Fibroblast of the conjunctiva (primary cell): ENCODE measurements around the gene DGAT2.
"Not testable (repeated sequence)": the region's sequence is repeated elsewhere in the genome, so short reads cannot be mapped to it uniquely, and the experiment has no call there.

Source experiments
- DNase-seq: peaks from one replicate; pipeline ENCODE4 v3.0.0-alpha.2; 2010; ENCODE audit warnings: low read depth

The DGAT2 gene, protein sequence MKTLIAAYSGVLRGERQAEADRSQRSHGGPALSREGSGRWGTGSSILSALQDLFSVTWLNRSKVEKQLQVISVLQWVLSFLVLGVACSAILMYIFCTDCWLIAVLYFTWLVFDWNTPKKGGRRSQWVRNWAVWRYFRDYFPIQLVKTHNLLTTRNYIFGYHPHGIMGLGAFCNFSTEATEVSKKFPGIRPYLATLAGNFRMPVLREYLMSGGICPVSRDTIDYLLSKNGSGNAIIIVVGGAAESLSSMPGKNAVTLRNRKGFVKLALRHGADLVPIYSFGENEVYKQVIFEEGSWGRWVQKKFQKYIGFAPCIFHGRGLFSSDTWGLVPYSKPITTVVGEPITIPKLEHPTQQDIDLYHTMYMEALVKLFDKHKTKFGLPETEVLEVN

GRCh38 chr11:75768112-75768908 lies at the start of gene DGAT2:
Gene DGAT2, plus strand, starts transcription at chr11:75768778. Its CDS starts 214 bp downstream, at chr11:75768992.
- peak; percentile 8 for DNase-seq

DNA sequence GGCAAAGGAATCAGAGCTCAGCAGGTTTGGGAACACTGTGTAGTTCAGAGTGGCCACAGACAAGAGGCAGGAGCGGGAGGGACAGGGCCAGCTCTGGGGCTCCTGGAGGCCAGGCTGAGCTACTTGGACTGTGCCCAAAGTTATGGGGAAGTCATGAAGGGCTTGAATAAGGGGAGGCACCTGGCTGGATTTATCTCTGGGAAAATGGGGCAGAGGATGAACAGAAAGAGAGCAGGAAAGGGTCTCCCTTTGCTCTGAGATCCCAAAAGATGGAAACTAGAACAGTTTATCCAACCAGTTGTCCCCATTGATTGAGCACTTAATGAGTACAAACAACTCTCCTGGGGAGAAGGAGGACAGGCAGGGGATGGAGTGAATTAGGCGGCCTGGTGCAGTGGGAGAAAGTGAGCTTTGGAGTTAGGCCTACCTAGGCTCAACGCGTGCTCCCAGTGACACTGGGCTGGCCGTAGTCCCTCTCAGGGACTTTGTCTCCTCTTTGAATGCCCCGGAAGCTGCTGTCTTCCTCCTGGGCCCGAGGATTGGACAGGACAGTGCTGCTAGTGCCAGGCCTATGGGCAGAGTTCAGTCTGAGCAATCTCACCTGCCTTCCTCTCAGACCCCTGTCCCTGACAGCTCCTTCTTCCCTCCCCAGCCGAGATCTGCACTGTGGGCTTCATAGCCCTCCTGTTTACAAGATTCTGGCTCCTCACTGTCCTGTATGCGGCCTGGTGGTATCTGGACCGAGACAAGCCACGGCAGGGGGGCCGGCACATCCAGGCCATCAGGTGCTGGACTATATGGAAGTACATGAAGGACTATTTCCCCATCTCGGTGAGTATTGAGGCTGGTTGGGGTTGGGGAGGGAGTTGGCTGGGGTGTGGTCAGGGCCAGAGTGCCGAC lies 49.0 kb upstream of the DGAT2 start:
- DNase-seq = no peak

GRCh38 chr11:75720639-75721038 lies 47.9 kb upstream of the DGAT2 start:
- DNase-seq = no peak

- no peak for DNase-seq
Measured at GRCh38 chr11:75721852-75722668, 46.5 kb upstream of the DGAT2 start.

- no peak for DNase-seq
Measured at GRCh38 chr11:75722669-75723042, 45.9 kb upstream of the DGAT2 start.

GRCh38 chr11:75725547-75726320 lies 42.8 kb upstream of the DGAT2 start:
- DNase-seq = no peak

- DNase-seq = no peak
Measured at GRCh38 chr11:75728992-75729391, 39.6 kb upstream of the DGAT2 start.

DNA sequence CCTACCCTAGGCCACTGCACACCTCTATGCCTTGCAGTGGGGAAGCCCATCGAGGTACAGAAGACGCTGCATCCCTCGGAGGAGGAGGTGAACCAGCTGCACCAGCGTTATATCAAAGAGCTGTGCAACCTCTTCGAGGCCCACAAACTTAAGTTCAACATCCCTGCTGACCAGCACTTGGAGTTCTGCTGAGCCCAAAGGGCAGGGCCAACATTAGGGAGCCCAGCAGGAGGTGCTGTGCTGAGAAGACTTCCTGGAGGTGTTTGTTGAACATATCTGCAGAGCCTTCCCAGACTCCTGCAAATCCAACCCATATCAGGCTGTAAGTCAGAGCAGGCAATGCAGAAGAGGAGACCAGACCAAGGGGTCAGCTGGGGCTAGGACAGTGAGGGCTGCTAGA lies 37.5 kb upstream of the DGAT2 start:
- DNase-seq = no peak

DNA sequence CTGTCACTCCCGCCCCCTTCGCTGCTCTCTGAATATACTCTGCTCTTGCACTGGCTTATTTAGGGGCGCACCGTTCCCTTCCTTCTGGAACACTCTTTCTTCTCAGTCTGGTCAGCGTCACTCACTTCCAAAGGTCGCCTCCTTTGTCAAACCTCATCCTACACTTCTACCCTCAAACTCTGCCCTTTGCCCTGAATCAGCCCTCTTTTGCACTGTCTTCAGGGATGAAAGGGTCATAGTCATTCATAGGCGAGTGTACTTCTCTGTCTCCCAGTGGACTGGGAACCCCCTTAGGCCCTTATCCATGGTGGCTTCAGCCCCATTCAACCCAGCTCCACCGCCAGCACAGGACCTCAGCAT lies 35.5 kb upstream of the DGAT2 start:
- no peak for DNase-seq

DNA sequence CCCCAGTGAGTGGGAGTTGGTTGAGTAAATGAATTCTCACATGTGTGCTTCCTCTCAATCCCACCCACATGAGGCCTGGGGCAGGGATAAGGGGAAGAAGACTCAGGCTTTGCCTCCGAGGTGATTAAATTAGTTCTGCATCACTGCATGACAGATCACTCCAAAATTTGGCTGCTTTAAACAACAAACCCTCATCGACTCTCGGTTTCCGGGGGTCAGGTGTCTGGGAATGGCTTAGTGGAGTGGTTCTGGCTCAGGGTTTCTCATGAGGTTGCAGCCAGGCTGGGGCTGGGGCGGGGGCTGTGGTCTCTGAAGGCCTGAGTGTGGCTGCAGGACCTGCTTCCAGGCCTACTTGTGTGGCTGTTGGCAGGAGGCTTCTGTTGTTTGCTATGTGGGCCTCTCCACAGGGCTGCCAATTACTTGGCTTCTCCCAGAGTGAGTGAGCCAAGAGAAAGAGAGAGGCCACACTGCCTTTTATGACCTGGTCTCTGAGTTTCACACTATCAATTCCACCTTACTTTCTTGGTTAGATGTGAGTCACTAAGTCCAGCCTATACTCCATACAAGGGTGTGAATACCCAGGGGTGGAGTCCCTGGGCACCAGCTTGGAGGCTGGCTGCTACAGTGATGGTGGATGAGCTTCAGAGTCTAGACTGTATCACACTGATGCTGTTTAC lies 35.0 kb upstream of the DGAT2 start:
- no peak for DNase-seq

- DNase-seq = no peak
Measured at GRCh38 chr11:75734491-75735180, 33.9 kb upstream of the DGAT2 start.

DNA sequence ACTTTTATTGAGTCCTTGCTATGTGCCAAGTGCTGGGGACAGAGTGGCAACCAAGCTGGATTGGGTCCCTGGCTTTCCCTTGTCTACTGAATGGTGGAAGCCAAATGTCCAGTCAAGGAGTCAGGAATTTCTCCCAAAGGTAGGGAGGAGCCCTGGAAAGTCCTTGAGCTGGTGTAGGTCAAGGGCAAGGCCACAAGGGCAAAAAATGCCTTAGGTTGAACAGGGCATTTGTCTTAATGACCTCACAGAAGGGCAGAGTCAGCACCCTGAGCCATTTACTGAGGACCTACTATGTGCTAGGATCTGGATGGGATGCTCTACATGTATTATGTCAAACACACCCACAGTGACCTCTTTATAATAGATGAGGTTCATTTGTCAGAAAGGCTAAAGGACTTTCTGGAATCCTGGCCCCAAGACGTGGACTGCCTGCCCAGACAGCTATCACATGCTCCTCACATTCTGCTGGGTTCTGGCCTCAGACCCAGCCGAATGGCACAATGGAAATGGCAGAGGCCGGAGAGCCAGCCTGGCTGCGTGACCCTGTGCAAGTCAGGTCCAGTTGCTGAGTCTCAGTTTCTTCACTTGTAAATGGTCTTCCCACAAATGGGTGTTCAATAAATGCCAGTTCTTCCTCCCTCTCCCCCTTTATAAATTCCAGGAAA lies 33.3 kb upstream of the DGAT2 start:
- DNase-seq = no peak

DNA sequence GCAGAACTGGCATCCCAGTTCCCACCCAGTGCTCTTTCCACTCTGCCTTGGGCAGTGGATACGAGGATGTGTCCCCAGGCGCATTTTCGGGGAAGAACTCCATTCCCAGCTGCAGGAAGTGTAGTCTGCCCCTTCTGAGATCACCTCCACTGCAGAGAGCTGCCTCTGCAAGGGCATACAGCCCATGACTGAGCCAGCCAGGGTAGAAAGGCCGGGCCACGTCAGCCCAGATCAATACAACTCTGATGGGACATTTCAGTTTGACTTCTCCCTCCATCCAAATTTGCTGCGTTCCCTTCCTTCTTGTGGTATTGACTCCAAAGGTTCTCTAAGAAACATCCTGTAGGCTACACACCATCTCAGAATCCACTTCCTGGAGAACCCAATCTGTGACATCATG lies 31.3 kb upstream of the DGAT2 start:
- no peak for DNase-seq

DNA sequence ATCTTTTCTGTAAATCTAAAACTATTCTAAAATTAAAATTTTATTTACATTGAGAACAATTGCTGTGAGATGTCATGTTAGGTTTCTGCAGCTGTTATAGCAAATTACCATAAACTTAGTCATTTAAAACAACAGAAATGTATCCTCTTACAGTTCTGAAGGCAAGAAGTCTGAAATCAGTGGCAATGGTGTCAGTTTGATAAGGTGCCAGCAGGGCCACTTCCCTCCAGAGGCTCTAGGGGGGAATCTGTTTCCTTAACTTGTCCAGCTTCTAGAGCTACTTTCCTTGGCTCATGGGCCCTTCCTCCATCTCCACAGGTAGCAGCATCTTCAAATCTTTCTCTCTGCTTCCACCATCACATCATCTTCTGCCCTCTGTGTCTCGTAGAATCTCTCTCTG lies 27.9 kb upstream of the DGAT2 start:
- no peak for DNase-seq

DNA sequence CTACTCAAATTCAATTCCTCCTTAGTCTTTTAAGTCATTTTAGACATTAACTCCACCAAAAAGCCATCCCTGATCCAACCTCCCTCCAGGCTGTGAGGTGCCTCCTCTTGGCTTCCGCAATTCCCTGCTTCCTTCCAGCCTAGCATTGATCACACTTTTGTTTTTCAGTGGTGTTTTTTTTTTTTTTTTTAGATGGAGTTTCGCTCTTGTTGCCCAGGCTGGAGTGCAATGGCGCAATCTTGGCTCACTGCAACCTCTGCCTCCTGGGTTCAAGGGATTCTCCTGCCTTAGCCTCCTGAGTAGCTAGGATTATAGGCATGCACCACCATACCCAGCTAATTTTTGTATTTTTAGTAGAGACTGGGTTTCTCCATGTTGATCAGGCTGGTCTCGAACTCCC lies 25.4 kb upstream of the DGAT2 start:
- DNase-seq = not testable (repeated sequence)

- DNase-seq = no peak
Measured at GRCh38 chr11:75743711-75744563, 24.6 kb upstream of the DGAT2 start.

GRCh38 chr11:75745807-75746206 lies 22.8 kb upstream of the DGAT2 start:
- no peak for DNase-seq

GRCh38 chr11:75748729-75749273 lies 19.8 kb upstream of the DGAT2 start:
- DNase-seq = not testable (repeated sequence)
